ENCODE measurements around the gene APBB1. TPM values are rescaled to one million over a fixed set of nuclear protein-coding genes. Genes with fewer than 3 reads are reported as not detected.

The APBB1 gene
- total and polyA plus RNA-seq, 9 of the 15 experiments (the other 6 are each of a cell fraction or from before 2014, with no cell fraction given): 0.04 to 0.73 (median 0.40) TPM

- no peak for TF ChIP-seq AFF1 (IDR thresholded peaks at IDR 0.05; ENCODE audit: low read depth in 1 of 2, partially characterized antibody in 2 of 2)
- no peak for TF ChIP-seq MCM2 (IDR thresholded peaks at IDR 0.05; ENCODE audit: low read depth)
- TF ChIP-seq ZNF785 (CRISPR knock-in tag; IDR thresholded peaks at IDR 0.05): no peak
- TF ChIP-seq, protein P1, sequence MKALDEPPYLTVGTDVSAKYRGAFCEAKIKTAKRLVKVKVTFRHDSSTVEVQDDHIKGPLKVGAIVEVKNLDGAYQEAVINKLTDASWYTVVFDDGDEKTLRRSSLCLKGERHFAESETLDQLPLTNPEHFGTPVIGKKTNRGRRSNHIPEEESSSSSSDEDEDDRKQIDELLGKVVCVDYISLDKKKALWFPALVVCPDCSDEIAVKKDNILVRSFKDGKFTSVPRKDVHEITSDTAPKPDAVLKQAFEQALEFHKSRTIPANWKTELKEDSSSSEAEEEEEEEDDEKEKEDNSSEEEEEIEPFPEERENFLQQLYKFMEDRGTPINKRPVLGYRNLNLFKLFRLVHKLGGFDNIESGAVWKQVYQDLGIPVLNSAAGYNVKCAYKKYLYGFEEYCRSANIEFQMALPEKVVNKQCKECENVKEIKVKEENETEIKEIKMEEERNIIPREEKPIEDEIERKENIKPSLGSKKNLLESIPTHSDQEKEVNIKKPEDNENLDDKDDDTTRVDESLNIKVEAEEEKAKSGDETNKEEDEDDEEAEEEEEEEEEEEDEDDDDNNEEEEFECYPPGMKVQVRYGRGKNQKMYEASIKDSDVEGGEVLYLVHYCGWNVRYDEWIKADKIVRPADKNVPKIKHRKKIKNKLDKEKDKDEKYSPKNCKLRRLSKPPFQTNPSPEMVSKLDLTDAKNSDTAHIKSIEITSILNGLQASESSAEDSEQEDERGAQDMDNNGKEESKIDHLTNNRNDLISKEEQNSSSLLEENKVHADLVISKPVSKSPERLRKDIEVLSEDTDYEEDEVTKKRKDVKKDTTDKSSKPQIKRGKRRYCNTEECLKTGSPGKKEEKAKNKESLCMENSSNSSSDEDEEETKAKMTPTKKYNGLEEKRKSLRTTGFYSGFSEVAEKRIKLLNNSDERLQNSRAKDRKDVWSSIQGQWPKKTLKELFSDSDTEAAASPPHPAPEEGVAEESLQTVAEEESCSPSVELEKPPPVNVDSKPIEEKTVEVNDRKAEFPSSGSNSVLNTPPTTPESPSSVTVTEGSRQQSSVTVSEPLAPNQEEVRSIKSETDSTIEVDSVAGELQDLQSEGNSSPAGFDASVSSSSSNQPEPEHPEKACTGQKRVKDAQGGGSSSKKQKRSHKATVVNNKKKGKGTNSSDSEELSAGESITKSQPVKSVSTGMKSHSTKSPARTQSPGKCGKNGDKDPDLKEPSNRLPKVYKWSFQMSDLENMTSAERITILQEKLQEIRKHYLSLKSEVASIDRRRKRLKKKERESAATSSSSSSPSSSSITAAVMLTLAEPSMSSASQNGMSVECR (CRISPR knock-in tag; IDR thresholded peaks at IDR 0.05): no peak
Measured at GRCh38 chr11:6457581-6458320, 38.9 kb upstream of the APBB1 start (continued).

Data from K562 (cell line).